ENCODE results near the gene LCP2.
A peak's percentile ranks its signal among the peaks of the same experiment; 100 is the strongest.

LCP2 gene

DNA sequence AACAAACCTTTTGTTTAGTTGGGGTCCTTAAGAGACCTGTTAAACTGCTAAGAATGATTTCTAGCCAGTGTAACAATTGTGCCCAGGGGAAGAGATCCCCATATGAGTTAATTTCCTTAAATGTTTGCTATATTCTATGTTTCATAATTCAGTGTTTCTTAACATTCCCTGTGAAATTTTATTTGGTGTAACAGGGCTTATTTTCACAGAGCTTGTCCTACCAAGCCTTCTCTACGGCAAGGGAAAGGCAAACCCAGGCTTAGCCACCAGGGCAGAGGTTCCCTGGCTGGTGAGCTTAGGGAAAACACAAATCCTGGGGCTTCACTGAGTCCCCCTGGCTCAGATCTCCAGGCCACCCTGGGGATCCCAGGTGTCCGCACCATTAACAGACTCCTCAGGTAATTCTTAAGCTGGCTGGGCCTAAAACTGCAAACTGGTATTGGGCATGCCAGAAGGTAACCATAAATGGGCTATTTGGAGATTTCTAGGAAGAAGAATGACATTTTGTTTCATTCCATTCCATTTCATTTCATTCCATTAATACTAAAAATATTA is 17.0 kb upstream of the LCP2 start:
- no peak for DNase-seq

GRCh38 chr5:170313816-170314215 is 16.2 kb upstream of the LCP2 start:
- DNase-seq: no peak

GRCh38 chr5:170313344-170313743 is 15.8 kb upstream of the LCP2 start:
- DNase-seq: no peak

GRCh38 chr5:170312666-170313065 is 15.1 kb upstream of the LCP2 start:
- DNase-seq: peak; percentile 62

- DNase-seq: no peak
Measured at GRCh38 chr5:170312301-170312595, 14.7 kb upstream of the LCP2 start.

DNA sequence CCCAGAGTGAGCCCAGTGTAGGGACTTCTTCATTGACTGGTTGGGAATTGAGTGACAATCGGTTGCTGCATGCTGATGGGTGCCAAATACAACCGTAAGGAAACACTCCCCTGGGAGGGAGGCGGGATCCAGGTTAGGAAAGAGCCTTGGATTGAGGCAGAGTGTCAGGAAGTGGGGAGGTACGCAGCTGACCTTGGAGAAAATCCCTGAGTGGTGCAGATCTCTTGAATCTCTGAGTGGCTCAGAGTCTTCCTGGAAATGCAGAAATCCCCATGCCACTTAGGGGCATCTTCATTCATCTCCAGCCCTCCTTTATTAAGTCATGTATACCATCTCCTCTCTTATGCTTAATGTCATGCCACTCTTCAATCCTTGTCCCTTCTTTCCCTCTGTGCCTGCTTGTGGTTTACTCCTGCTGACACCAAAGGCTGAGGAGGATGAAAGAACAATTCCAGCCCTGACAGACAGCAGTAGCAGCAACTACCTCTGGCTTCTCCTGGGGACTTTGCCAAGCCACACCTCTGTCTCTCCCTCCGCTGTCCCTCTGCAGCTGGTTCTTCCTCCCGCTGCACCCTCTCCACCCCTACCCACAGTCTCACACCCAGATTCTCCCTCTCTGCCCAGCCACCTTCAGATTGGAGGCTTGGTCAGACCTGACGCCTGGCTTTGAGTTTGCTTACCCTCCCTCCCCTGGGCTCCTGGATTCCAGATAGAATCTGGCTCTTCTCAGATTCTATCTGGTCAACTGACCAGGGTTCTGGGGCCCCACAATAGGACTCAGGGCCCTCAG is 14.1 kb upstream of the LCP2 start:
- no peak for DNase-seq

- no peak for DNase-seq
Measured at GRCh38 chr5:170310256-170310926, 12.8 kb upstream of the LCP2 start.

GRCh38 chr5:170308686-170309085 is 11.1 kb upstream of the LCP2 start:
- DNase-seq: no peak

GRCh38 chr5:170307575-170308465 is 10.2 kb upstream of the LCP2 start:
- DNase-seq: no peak

DNA sequence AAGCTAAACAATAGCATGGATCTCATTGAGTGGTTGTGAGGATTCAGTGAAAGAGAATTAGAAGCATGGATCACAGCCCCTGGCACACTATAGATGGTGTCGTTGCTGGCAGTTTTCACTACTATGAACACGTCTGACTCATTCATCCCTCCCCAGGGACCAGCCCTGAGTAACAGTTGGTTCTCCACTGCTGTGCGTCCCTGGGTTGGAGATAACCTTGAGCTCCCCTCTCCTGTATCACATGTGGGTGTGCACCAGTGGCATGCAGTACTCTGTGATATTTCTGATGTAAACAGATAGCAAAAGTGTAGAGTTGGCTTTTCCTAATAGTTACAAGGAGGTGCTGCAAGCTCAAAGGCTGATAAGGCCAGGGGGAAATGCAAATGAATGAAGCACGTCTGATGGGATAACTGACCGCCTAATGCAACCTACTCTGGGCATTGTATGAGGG is 8.8 kb upstream of the LCP2 start:
- DNase-seq: peak; percentile 29

DNA sequence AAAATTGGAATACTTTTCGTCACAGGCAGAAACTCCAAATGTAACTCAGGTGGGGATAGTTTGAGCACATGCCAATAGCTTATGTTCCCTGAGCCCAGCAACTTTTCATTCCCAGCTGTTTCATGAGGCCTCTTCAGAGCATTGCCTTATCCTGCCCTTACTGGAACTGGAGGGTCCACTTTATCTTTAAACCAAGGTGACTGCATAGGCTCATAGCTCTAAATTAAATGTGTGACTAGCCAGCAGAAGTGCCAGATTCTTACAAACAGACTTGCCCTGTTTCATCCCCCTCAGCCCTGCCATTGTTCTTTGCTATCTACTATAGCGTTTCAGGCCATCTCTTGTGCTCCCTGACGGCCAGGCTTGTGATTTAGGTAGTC is 8.1 kb upstream of the LCP2 start:
- no peak for DNase-seq

DNA sequence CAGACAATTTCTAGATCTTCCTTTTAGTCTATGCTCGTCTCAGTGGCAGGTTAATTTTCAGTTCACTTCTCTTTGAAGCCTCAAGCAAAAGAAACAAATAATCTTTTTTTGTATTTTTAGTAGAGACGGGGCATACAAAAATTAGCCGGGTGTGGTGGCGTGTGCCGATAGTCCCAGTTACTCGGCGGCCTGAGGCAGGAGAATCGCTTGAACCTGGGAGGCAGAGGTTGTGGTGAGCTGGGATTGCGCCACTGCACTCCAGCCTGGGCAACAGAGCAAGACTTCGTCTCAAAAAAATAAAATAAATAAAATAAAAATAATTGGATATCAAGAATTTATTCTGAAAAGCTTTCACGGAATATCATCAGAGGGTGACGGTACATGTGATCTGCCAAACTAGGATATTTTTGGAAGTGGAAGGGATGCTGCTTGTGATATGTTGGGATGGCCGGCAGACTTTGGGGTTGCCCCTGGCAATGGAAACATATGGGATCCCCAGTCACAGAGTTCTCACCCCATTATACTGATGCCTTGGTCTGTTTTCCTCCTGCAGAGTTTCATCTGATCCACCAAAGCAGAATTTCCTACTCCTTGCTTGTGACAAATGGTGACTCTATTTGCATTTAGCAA is 7.6 kb upstream of the LCP2 start:
- DNase-seq: no peak

- DNase-seq: no peak
Measured at GRCh38 chr5:170303549-170303948, 6.0 kb upstream of the LCP2 start.

GRCh38 chr5:170302653-170303501 is 5.3 kb upstream of the LCP2 start:
- peak; percentile 58 for DNase-seq

DNA sequence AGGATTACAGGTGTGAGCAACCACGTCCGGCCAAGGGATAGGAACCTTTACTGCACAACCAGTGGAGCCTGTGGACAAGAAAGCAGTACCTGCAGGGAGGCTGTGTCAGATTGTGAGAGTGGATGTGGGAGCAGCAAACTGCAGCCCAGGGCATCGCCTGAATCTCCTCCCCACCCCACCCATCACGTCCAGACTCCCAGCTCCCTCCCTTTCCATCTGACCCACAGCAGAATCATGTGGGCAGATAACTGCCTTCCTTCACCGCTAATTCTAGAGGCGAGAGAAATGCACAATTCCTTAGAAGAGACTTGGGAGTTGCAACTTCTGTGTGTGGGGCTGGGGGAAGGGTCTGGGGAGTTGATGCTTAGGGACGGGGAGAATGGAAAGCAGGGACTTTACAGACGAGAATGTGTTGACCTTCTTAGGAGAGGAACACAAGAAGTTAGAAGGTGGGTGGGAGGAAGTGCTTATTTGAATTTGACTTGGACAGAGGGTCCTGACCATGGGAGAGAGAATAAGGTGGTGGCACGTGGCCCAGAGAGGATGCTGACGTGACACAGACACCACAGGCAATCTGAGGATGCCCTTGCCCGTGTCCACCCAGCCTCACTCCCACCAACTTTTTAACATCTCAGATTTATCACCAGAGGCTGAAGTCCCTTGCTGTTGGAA is 4.5 kb upstream of the LCP2 start:
- no peak for DNase-seq

GRCh38 chr5:170301149-170301548 is 3.6 kb upstream of the LCP2 start:
- no peak for DNase-seq

DNA sequence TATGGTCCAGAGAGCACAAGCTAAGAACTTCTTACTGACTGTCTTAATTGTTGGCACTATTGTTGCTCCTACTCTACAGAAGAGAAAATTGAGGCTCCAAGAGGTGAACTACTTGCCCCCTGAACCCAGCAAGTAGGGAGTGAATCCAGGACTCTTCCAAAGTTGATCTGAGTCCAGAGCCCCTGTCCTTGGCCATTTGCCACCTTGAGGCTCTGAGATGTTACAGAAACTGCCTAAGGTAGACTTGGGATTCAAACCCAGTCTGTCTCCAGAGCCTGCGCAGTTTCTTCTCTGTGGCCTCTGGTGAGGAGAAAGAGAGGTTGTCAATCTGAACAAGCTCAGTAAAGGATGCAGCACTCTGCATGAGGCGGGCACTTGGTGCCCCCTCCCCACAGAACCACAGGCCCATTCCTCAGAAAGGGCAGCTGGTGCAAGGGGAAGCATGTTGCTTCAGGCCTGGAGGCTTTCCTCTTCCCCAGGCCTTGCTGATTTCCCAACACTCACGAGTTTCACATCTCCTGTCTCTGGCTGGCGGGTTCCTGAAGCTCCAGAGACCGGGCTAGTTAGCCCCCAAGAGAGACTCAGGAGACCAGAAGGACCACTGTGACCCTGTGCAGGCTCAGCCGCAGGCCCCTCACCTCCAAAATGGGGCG is 2.9 kb upstream of the LCP2 start:
- no peak for DNase-seq

DNA sequence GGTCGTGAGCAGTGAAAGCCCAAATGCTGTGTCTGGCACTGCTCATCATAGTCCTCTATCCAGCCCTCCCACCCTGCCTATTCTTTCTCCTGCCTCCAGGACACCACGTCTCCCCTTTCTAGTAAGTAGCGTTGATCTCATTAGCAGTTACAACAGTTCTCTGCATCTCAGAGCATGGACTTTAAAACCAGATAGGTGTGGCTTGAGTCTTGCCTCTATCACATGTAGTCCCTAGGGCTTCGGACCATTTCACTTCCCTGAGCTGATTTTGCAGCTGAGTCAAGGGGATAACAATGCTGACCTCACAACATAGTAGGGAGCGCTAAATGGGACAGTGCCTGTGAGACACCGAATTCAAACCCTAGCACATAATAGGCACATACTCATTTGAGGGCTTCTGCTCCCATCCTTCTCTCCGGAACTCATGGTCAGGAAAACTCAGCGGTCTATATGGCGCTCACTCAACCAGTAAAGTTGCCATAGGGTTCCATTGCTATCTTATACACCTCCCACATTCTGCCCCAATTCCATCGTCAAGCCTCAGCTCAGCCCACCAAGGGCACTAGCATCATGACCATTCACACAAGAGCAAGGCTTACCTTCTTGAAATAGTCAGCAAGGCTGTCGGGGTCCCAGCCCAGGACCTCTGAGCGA is 515 bp downstream of the LCP2 start:
- no peak for DNase-seq

DNA sequence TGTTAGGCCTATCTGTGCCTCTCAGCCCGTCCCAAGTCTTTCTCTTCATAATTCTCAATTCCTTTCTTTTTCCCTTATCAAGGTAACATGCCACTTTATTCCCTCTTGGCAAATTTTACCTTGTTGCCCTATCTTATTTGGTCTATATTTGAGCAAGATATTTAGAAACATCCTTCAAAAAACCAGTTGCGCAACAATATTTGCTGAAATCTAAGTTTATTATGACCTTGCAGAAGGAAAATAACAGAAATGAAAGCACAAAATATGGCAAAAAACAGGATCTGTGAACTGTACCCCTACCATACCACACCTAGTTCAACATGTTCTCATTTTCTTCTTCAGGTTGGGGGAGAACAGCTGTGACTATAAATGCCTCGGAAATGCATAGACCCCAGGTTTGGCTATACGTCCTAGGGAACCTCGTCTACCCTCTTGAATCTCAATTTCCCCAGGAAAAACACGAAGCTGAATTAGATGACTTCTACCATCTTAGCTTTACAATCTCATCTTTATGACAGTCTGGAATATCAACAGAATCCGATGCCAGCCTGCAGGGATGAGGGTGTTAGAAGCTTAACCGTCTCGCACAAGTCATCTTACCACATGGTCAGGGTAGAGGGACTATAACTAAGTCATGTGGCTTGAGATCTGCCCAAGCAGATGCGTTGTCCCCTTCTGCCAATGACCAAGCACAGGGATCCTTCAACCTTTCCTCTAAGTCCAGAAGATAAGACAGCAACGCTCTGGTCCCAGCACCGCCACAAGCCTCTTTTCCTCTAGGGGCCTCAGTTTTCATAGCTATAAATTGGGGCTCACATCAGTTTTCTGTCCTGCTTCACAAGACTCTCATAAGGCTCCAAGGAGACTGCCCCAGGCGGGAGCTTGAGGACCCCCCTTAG is 1.3 kb downstream of the LCP2 start:
- no peak for DNase-seq
